Measurements from ENCODE around the gene ATG16L1. TPM values are rescaled to one million over a fixed set of nuclear protein-coding genes. Genes with fewer than 3 reads are reported as not detected.
"Not testable (repeated sequence)": the region's sequence is repeated elsewhere in the genome, so short reads cannot be mapped to it uniquely, and the experiment has no call there.

The ATG16L1 gene
- total RNA-seq, 1 experiment from 2014 or later: 42.0 TPM

DNA sequence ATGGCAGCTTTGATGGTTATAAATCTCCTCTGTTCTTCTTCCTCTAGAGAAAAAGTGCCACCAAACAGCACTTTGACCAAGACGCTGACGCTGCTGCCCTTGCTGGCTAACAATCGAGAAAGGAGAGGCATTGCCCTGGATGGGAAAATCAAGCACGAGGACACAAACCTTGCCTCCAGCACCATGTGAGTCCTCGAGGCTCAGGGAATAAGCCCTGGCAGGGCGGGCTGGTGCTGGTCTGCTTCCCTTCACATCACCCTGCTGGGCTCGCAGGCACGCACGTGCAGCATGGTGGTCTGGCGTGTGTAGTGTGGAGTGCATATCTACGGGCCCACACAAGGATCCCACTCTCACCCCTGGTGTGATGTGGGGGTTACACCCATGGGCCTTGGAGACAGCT, 83.4 kb downstream of the ATG16L1 start:
- Histone ChIP-seq H3K27ac (ENCODE audit: insufficient read length, low read depth, low read length) (no peak overlapping the region), H3K4me2 (ENCODE audit: insufficient read depth, insufficient read length, low read length) (no peak overlapping the region), H4K5ac (ENCODE audit: insufficient read length, low read depth, low read length) (no peak overlapping the region), H4K20me1 (ENCODE audit: control insufficient read depth, insufficient read depth, insufficient read length) (no peaks in the 10 kb centered on the region), H3K14ac (ENCODE audit: insufficient read depth, low read length) (no peak overlapping the region), H3K79me2 (ENCODE audit: insufficient read depth, low read length) (no peaks in the 10 kb centered on the region), H2BK15ac (ENCODE audit: low read depth, low read length) (no peak overlapping the region), H3K9me3 (ENCODE audit: control insufficient read depth, low read depth, low read length) (no peaks in the 10 kb centered on the region), H3K23me2 (ENCODE audit: insufficient read length, low read depth, low read length, poor library complexity, severe bottlenecking) (no peaks in the 10 kb centered on the region), H3K9ac (ENCODE audit: extremely low read depth, insufficient read length, low read length) (no peak overlapping the region), H2BK12ac (ENCODE audit: insufficient read length, low read depth, low read length) (no peak overlapping the region), H4K91ac (ENCODE audit: insufficient read length, low read depth, low read length) (no peak overlapping the region), H3K56ac (ENCODE audit: insufficient read length, low read depth, low read length) (no peak overlapping the region), H2BK120ac (ENCODE audit: low read depth, low read length, poor library complexity, severe bottlenecking) (no peak overlapping the region), H3K79me1 (ENCODE audit: insufficient read depth, low read depth, low read length, poor library complexity, severe bottlenecking) (no peaks in the 10 kb centered on the region), H2BK20ac (ENCODE audit: low read depth, low read length, poor library complexity, severe bottlenecking) (no peak overlapping the region), H3K27me3 (ENCODE audit: insufficient read depth, low read length) (no peaks in the 10 kb centered on the region; the same call in 1 of the 2 replicates), H3K23ac (ENCODE audit: insufficient read length, low read depth, low read length) (no peak overlapping the region), H3K4ac (ENCODE audit: low read depth, low read length) (no peak overlapping the region), H2AK5ac (ENCODE audit: insufficient read length, low read length) (no peak overlapping the region), H2BK5ac (ENCODE audit: insufficient read length, low read length) (no peak overlapping the region), H3K4me1 (ENCODE audit: insufficient read depth, low read length) (peaks cover under 1% of the 10 kb centered on the region; the same call in 1 of the 2 replicates), H4K8ac (replicated peaks; ENCODE audit: insufficient read length, low read depth, low read length) (no peak overlapping the region), H3K18ac (ENCODE audit: insufficient read length, low read depth, low read length) (no peak overlapping the region), H2AFZ (ENCODE audit: low read length) (no peak overlapping the region), H3T11ph (ENCODE audit: low read length) (no peak overlapping the region)
- no peak for DNase-seq
- H3K27me3 Mint-ChIP-seq (ENCODE audit: low read depth): peaks cover 100% of the 10 kb centered on the region
- H3K27ac Mint-ChIP-seq: no peak overlapping the region
- no peaks in the 10 kb centered on the region; a peak in 1 of 7 replicates for H3K36me3 Mint-ChIP-seq (ENCODE audit: insufficient read depth in 1 of 3, low read depth in 3 of 3)
- no peaks in the 10 kb centered on the region; a peak in 1 of 5 replicates for H3K9me3 Mint-ChIP-seq
- H3K4me3 Mint-ChIP-seq: no peak overlapping the region
- H3K4me1 Mint-ChIP-seq: peaks cover 1 to 3% of the 10 kb centered on the region in 2 experiments
- WGBS (ENCODE audit: extremely low coverage, insufficient read length, low lambda C conversion rate): no CpG with 5 or more reads among the region's 11 CpGs
- no peak for TF ChIP-seq CTCF (conservative IDR thresholded peaks at IDR 0.05)

DNA sequence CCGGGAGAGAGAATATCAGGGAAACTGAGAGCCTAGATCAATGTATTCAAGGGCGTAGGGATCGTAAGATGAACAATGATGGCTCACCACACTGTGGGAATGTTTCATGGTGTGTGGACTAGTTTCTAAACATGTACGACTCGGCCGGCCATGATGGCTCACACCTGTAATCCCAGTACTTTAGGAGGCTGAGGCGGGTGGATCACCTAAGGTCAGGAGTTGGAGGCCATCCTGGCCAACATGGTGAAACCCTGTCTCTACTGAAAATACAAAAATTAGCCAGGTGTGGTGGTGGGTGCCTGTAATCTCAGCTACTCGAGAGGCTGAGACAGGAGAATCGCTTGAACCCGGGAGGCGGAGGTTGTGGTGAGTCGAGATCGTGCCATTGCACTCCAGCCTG, 84.6 kb downstream of the ATG16L1 start:
- H3K23me2 ChIP-seq (ENCODE audit: insufficient read length, low read depth, low read length, poor library complexity, severe bottlenecking); H3K27me3 ChIP-seq (ENCODE audit: insufficient read depth, low read length); H3K4me2 ChIP-seq (ENCODE audit: insufficient read depth, insufficient read length, low read length); H3K4me1 ChIP-seq (ENCODE audit: insufficient read depth, low read length); H2BK15ac ChIP-seq (ENCODE audit: low read depth, low read length); H4K91ac ChIP-seq (ENCODE audit: insufficient read length, low read depth, low read length); H3K9me3 ChIP-seq (ENCODE audit: control insufficient read depth, low read depth, low read length); H3K4me3 Mint-ChIP-seq; H4K8ac ChIP-seq (replicated peaks; ENCODE audit: insufficient read length, low read depth, low read length); H2AK5ac ChIP-seq (ENCODE audit: insufficient read length, low read length); H4K20me1 ChIP-seq (ENCODE audit: control insufficient read depth, insufficient read depth, insufficient read length); H3K23ac ChIP-seq (ENCODE audit: insufficient read length, low read depth, low read length); H3K9ac ChIP-seq (ENCODE audit: extremely low read depth, insufficient read length, low read length); H4K5ac ChIP-seq (ENCODE audit: insufficient read length, low read depth, low read length); H3K18ac ChIP-seq (ENCODE audit: insufficient read length, low read depth, low read length); H3K79me1 ChIP-seq (ENCODE audit: insufficient read depth, low read depth, low read length, poor library complexity, severe bottlenecking); H2AFZ ChIP-seq (ENCODE audit: low read length); H3K79me2 ChIP-seq (ENCODE audit: insufficient read depth, low read length); H3K36me3 Mint-ChIP-seq (ENCODE audit: insufficient read depth in 1 of 3, low read depth in 3 of 3); H2BK120ac ChIP-seq (ENCODE audit: low read depth, low read length, poor library complexity, severe bottlenecking); H3K4ac ChIP-seq (ENCODE audit: low read depth, low read length); H2BK20ac ChIP-seq (ENCODE audit: low read depth, low read length, poor library complexity, severe bottlenecking); H3T11ph ChIP-seq (ENCODE audit: low read length); H2BK12ac ChIP-seq (ENCODE audit: insufficient read length, low read depth, low read length); H3K27ac Mint-ChIP-seq; H3K9me3 Mint-ChIP-seq; H3K56ac ChIP-seq (ENCODE audit: insufficient read length, low read depth, low read length); H3K27ac ChIP-seq (ENCODE audit: insufficient read length, low read depth, low read length); H3K4me1 Mint-ChIP-seq; H2BK5ac ChIP-seq (ENCODE audit: insufficient read length, low read length); H3K14ac ChIP-seq (ENCODE audit: insufficient read depth, low read length); DNase-seq: not testable (repeated sequence)
- H3K27me3 Mint-ChIP-seq (ENCODE audit: low read depth): peaks cover 92% of the 10 kb centered on the region
- no CpG with 5 or more reads among the region's 13 CpGs for WGBS (ENCODE audit: extremely low coverage, insufficient read length, low lambda C conversion rate)

All from H9 (cell line).